ENCODE data around the gene SNRNP35. TPM values are rescaled to one million over a fixed set of nuclear protein-coding genes. Genes with fewer than 3 reads are reported as not detected.
"Not testable (repeated sequence)": the region's sequence is repeated elsewhere in the genome, so short reads cannot be mapped to it uniquely, and the experiment has no call there.

The SNRNP35 gene
- total RNA-seq, 4 donors from 2014 or later = 16.2 to 33.8 (median 20.3) TPM

GRCh38 chr12:123446333-123446713, 11.6 kb upstream of the SNRNP35 start:
- no peaks in the 10 kb centered on the region for H3K36me3 ChIP-seq
- DNase-seq (ENCODE audit: low spot score in 2 of 2) = no peak
- H3K9me3 ChIP-seq = no peaks in the 10 kb centered on the region
- TF ChIP-seq, protein P1, sequence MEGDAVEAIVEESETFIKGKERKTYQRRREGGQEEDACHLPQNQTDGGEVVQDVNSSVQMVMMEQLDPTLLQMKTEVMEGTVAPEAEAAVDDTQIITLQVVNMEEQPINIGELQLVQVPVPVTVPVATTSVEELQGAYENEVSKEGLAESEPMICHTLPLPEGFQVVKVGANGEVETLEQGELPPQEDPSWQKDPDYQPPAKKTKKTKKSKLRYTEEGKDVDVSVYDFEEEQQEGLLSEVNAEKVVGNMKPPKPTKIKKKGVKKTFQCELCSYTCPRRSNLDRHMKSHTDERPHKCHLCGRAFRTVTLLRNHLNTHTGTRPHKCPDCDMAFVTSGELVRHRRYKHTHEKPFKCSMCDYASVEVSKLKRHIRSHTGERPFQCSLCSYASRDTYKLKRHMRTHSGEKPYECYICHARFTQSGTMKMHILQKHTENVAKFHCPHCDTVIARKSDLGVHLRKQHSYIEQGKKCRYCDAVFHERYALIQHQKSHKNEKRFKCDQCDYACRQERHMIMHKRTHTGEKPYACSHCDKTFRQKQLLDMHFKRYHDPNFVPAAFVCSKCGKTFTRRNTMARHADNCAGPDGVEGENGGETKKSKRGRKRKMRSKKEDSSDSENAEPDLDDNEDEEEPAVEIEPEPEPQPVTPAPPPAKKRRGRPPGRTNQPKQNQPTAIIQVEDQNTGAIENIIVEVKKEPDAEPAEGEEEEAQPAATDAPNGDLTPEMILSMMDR (IDR thresholded peaks at IDR 0.05) = no peak
- TF ChIP-seq POLR2A (IDR thresholded peaks at IDR 0.05) (no peak), POLR2AphosphoS5 (IDR thresholded peaks at IDR 0.05) (no peak), EP300 (IDR thresholded peaks at IDR 0.05) (no peak)
- no peak overlapping the region for H3K4me3 ChIP-seq
- H3K27me3 ChIP-seq = no peaks in the 10 kb centered on the region
- peak overlapping the region; percentile 31 for H3K27ac ChIP-seq
- H3K4me1 ChIP-seq = peaks cover 23% of the 10 kb centered on the region
- WGBS = 56% methylated on average over 4 of the region's 4 CpGs

- no peaks in the 10 kb centered on the region for H3K36me3 ChIP-seq
- DNase-seq (ENCODE audit: low spot score in 2 of 2) = no peak
- peaks cover 20% of the 10 kb centered on the region for H3K4me1 ChIP-seq
- 93% methylated on average over 2 of the region's 2 CpGs for WGBS
- no peak overlapping the region for H3K4me3 ChIP-seq
- no peaks in the 10 kb centered on the region for H3K9me3 ChIP-seq
- no peak for TF ChIP-seq EP300 (IDR thresholded peaks at IDR 0.05)
- TF ChIP-seq POLR2A (IDR thresholded peaks at IDR 0.05) = no peak
- no peak overlapping the region for H3K27ac ChIP-seq
- H3K27me3 ChIP-seq = no peaks in the 10 kb centered on the region
These were observed 8.6 kb upstream of the SNRNP35 start for GRCh38 chr12:123449249-123449733.

DNA sequence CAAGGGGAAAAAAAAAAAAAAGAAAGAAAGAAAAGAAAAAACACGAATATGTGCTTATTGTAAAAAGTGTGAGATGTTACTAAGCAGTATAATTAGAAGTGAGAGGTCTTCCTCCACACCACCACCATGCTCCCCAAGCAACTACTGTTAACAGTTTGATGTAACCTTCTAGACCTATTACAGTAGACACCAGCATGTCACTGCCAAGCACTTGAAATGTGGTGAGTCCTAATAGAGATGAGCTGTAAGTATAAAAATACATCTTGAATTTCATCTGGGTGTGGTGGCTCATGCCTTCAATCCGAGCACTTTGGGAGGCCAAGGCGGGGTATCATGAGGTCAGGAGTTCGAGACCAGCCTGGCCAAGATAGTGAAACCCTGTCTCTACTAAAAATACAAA, 8.1 kb upstream of the SNRNP35 start:
- WGBS = 72% methylated on average over 4 of the region's 4 CpGs
- no peak overlapping the region for H3K27ac ChIP-seq
- H3K27me3 ChIP-seq = no peaks in the 10 kb centered on the region
- TF ChIP-seq, protein P1 (IDR thresholded peaks at IDR 0.05) = no peak
- TF ChIP-seq EP300 (IDR thresholded peaks at IDR 0.05) (no peak), POLR2AphosphoS5 (IDR thresholded peaks at IDR 0.05) (no peak), POLR2A (IDR thresholded peaks at IDR 0.05) (no peak)
- no peak for DNase-seq (ENCODE audit: low spot score in 2 of 2)
- peaks cover 17% of the 10 kb centered on the region for H3K4me1 ChIP-seq
- no peaks in the 10 kb centered on the region for H3K36me3 ChIP-seq
- no peaks in the 10 kb centered on the region for H3K9me3 ChIP-seq
- no peak overlapping the region for H3K4me3 ChIP-seq

- Histone ChIP-seq H3K9me3 (no peaks in the 10 kb centered on the region), H3K36me3 (no peaks in the 10 kb centered on the region), H3K27ac (no peak overlapping the region), H3K4me3 (no peak overlapping the region), H3K27me3 (no peaks in the 10 kb centered on the region), H3K4me1 (peaks cover 11% of the 10 kb centered on the region)
- TF ChIP-seq POLR2A (IDR thresholded peaks at IDR 0.05) (no peak), POLR2AphosphoS5 (IDR thresholded peaks at IDR 0.05) (no peak)
- TF ChIP-seq, protein P1 (IDR thresholded peaks at IDR 0.05) = no peak
- 92% methylated on average over 9 of the region's 9 CpGs for WGBS
- DNase-seq (ENCODE audit: low spot score in 2 of 2) = no peak
These were observed 7.3 kb upstream of the SNRNP35 start for GRCh38 chr12:123450636-123451035.

GRCh38 chr12:123452276-123452550, 5.7 kb upstream of the SNRNP35 start:
- H3K27ac ChIP-seq; H3K4me1 ChIP-seq; H3K27me3 ChIP-seq; H3K4me3 ChIP-seq; H3K9me3 ChIP-seq; H3K36me3 ChIP-seq; DNase-seq (ENCODE audit: low spot score in 2 of 2): not testable (repeated sequence)
- 0% methylated on average over 1 of the region's 1 CpG for WGBS

GRCh38 chr12:123453165-123453564, 4.8 kb upstream of the SNRNP35 start:
- Histone ChIP-seq H3K4me3 (no peak overlapping the region), H3K4me1 (no peaks in the 10 kb centered on the region), H3K27ac (no peak overlapping the region), H3K36me3 (no peaks in the 10 kb centered on the region), H3K9me3 (no peaks in the 10 kb centered on the region), H3K27me3 (no peaks in the 10 kb centered on the region)
- TF ChIP-seq EP300 (IDR thresholded peaks at IDR 0.05) (no peak), POLR2A (IDR thresholded peaks at IDR 0.05) (no peak), POLR2AphosphoS5 (IDR thresholded peaks at IDR 0.05) (no peak)
- TF ChIP-seq, protein P1 (IDR thresholded peaks at IDR 0.05) = no peak
- 52% methylated on average over 3 of the region's 3 CpGs for WGBS
- DNase-seq (ENCODE audit: low spot score in 2 of 2) = no peak

DNA sequence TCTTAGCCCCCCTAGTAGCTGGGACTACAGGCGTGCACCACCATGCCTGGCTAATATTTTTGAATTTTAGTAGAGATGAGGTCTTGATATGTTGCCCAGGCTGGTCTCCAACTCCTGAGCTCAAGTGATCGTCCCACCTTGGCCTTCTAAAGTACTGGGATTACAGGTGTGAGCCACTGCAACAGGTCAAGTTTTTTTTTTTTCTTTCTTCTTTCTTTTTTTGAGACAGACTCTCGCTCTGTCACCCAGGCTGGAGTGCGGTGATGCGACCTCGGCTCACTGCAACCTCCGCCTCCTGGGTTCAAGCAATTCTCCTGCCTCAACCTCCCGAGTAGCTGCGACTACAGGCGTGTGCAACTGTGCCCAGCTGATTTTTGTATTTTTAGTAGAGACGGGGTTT, 5.2 kb downstream of the SNRNP35 start:
- peaks cover 16% of the 10 kb centered on the region for H3K36me3 ChIP-seq
- H3K9me3 ChIP-seq; H3K4me3 ChIP-seq; DNase-seq (ENCODE audit: low spot score in 2 of 2); H3K27me3 ChIP-seq; H3K27ac ChIP-seq: not testable (repeated sequence)
- peaks cover 13% of the 10 kb centered on the region for H3K4me1 ChIP-seq
- 95% methylated on average over 11 of the region's 11 CpGs for WGBS

Measured in suprapubic skin (tissue), 4 donors.